Vagina (tissue), 2 donors: ENCODE measurements around the gene TFF1.

Source experiments
- CTCF ChIP-seq, 3 experiments: fragments of 450-650 bp in 2 of 3; fragments of 200-600 bp in 1 of 3; sonication (generic) in 1 of 3; IDR thresholded peaks; one replicate each; pipeline ENCODE4 v1.5.1; 2017 to 2019; ENCODE audit warnings: antibody characterized with exemption in 3 of 3, mild to moderate bottlenecking in 2 of 3, moderate library complexity in 2 of 3
- POLR2A ChIP-seq, 2 donors: fragments of 450-650 bp; IDR thresholded peaks; one replicate each; pipeline ENCODE4 v1.6.1; 2017; ENCODE audit warnings: antibody characterized with exemption in 2 of 2, mild to moderate bottlenecking in 2 of 2, moderate library complexity in 2 of 2
- POLR2AphosphoS5 ChIP-seq, 2 donors: sonication (generic); formaldehyde crosslinking; IDR thresholded peaks; one replicate each; pipeline ENCODE4 v1.9.0; 2017; ENCODE audit warnings: antibody characterized with exemption in 2 of 2, mild to moderate bottlenecking in 2 of 2, low read depth in 1 of 2; ENCODE audit not compliant: insufficient read depth in 1 of 2

GRCh38 chr21:42352441-42353095, 13.8 kb downstream of the TFF1 start:
- TF ChIP-seq CTCF (IDR thresholded peaks at IDR 0.05) (no peak), POLR2AphosphoS5 (IDR thresholded peaks at IDR 0.05; ENCODE audit: insufficient read depth in 1 of 2, low read depth in 1 of 2) (no peak), POLR2A (IDR thresholded peaks at IDR 0.05) (no peak)
